ENCODE data around the gene OR14I1. TPM values are rescaled to one million over a fixed set of nuclear protein-coding genes. Genes with fewer than 3 reads are reported as not detected.
"Not testable (repeated sequence)": the region's sequence is repeated elsewhere in the genome, so short reads cannot be mapped to it uniquely, and the experiment has no call there.

The OR14I1 gene
- total and polyA plus RNA-seq, 9 donors = not detected

- TF ChIP-seq CTCF (IDR thresholded peaks at IDR 0.05) = no peak
- no peak for TF ChIP-seq POLR2A (IDR thresholded peaks at IDR 0.05)
- no peak for TF ChIP-seq EP300 (IDR thresholded peaks at IDR 0.05)
- WGBS, 3 donors = 83 to 87% (median 83%) methylated on average over 4 of the region's 4 CpGs
- intact Hi-C loops (cut with DNase I) = no loop called here
- H3K27me3 ChIP-seq = no peaks in the 10 kb centered on the region
- no peak overlapping the region for H3K27ac ChIP-seq
- no peak overlapping the region for H3K4me3 ChIP-seq
- no peaks in the 10 kb centered on the region for H3K36me3 ChIP-seq
- no peak for DNase-seq
- H3K4me1 ChIP-seq (ENCODE audit: insufficient read depth) = no peaks in the 10 kb centered on the region
- no peaks in the 10 kb centered on the region for H3K9me3 ChIP-seq
Observed at GRCh38 chr1:248688527-248689298, 13.9 kb downstream of the OR14I1 start.

GRCh38 chr1:248686815-248687214 is 15.8 kb downstream of the OR14I1 start:
- WGBS, 3 donors = 38 to 41% (median 38%) methylated on average over 3 of the region's 3 CpGs
- Histone ChIP-seq H3K4me1 (ENCODE audit: insufficient read depth) (no peaks in the 10 kb centered on the region), H3K9me3 (no peaks in the 10 kb centered on the region), H3K36me3 (no peaks in the 10 kb centered on the region), H3K27ac (no peak overlapping the region), H3K4me3 (no peak overlapping the region), H3K27me3 (no peaks in the 10 kb centered on the region)
- no peak for DNase-seq
- no peak for TF ChIP-seq POLR2A (IDR thresholded peaks at IDR 0.05)
- TF ChIP-seq CTCF (IDR thresholded peaks at IDR 0.05) = no peak
- TF ChIP-seq EP300 (IDR thresholded peaks at IDR 0.05) = no peak
- intact Hi-C loops (cut with DNase I) = no loop called here

GRCh38 chr1:248681651-248682050 is 20.9 kb downstream of the OR14I1 start:
- Histone ChIP-seq H3K9me3 (no peaks in the 10 kb centered on the region), H3K4me1 (ENCODE audit: insufficient read depth) (no peaks in the 10 kb centered on the region), H3K27me3 (no peaks in the 10 kb centered on the region), H3K4me3 (no peak overlapping the region), H3K27ac (no peak overlapping the region), H3K36me3 (no peaks in the 10 kb centered on the region)
- TF ChIP-seq EP300 (IDR thresholded peaks at IDR 0.05) (no peak), CTCF (IDR thresholded peaks at IDR 0.05) (no peak), POLR2A (IDR thresholded peaks at IDR 0.05) (no peak)
- intact Hi-C loops (cut with DNase I) = no loop called here
- 83 to 84% (median 83%) methylated on average over 8 of the region's 8 CpGs for WGBS, 3 donors
- DNase-seq = no peak

GRCh38 chr1:248670003-248670402 is 32.6 kb downstream of the OR14I1 start:
- no peak overlapping the region for H3K4me3 ChIP-seq
- no peak overlapping the region for H3K27ac ChIP-seq
- WGBS, 3 donors = 51 to 64% (median 63%) methylated on average over 1 of the region's 1 CpG
- no peak for DNase-seq
- H3K27me3 ChIP-seq = no peaks in the 10 kb centered on the region
- intact Hi-C loops (cut with DNase I) = no loop called here
- no peaks in the 10 kb centered on the region for H3K36me3 ChIP-seq
- H3K4me1 ChIP-seq (ENCODE audit: insufficient read depth) = no peaks in the 10 kb centered on the region
- no peak for TF ChIP-seq POLR2A (IDR thresholded peaks at IDR 0.05)
- TF ChIP-seq EP300 (IDR thresholded peaks at IDR 0.05) = no peak
- no peak for TF ChIP-seq CTCF (IDR thresholded peaks at IDR 0.05)
- H3K9me3 ChIP-seq = no peaks in the 10 kb centered on the region

- H3K36me3 ChIP-seq; DNase-seq; H3K27me3 ChIP-seq; H3K4me3 ChIP-seq; H3K4me1 ChIP-seq (ENCODE audit: insufficient read depth); H3K9me3 ChIP-seq; H3K27ac ChIP-seq; intact Hi-C loops (cut with DNase I): not testable (repeated sequence)
- WGBS, 3 donors = 60 to 74% (median 61%) methylated on average over 5 of the region's 5 CpGs
Observed at GRCh38 chr1:248663453-248664328, 38.9 kb downstream of the OR14I1 start.

- 69 to 100% (median 79%) methylated on average over 1 to 5 of the region's 6 CpGs for WGBS, 3 donors
- H3K27ac ChIP-seq; H3K4me1 ChIP-seq (ENCODE audit: insufficient read depth); H3K9me3 ChIP-seq; H3K36me3 ChIP-seq; H3K4me3 ChIP-seq; DNase-seq; H3K27me3 ChIP-seq; intact Hi-C loops (cut with DNase I): not testable (repeated sequence)
Observed at GRCh38 chr1:248656797-248657196, 45.8 kb downstream of the OR14I1 start.

- H3K27ac ChIP-seq; H3K36me3 ChIP-seq; DNase-seq; H3K27me3 ChIP-seq; H3K4me3 ChIP-seq; intact Hi-C loops (cut with DNase I); H3K4me1 ChIP-seq (ENCODE audit: insufficient read depth); H3K9me3 ChIP-seq: not testable (repeated sequence)
- WGBS, 3 donors = 80 to 87% methylated on average over 1 to 2 of the region's 3 CpGs; no CpG with 5 or more reads in 1 of the 3 donors
Observed at GRCh38 chr1:248655354-248655753, 47.2 kb downstream of the OR14I1 start, which contains the start of gene OR2T27. Gene OR2T27, minus strand, starts transcription at chr1:248655528. Its CDS starts 4,644 bp downstream, at chr1:248650884.

Measured in ovary (tissue), 9 donors.